ENCODE results near the gene SLC6A2.

GRCh38 chr16:55734665-55735064 is 78.9 kb downstream of the SLC6A2 start:
- TF ChIP-seq CTCF (IDR thresholded peaks at IDR 0.05), result no peak
- TF ChIP-seq POLR2A (IDR thresholded peaks at IDR 0.05), result no peak

Data from right lobe of liver (tissue), 4 donors.